ENCODE results near the gene LEAP2.

GRCh38 chr5:132830436-132831094 lies 42.9 kb upstream of the LEAP2 start, which contains the start of gene SHROOM1:
- TF ChIP-seq, protein P1, sequence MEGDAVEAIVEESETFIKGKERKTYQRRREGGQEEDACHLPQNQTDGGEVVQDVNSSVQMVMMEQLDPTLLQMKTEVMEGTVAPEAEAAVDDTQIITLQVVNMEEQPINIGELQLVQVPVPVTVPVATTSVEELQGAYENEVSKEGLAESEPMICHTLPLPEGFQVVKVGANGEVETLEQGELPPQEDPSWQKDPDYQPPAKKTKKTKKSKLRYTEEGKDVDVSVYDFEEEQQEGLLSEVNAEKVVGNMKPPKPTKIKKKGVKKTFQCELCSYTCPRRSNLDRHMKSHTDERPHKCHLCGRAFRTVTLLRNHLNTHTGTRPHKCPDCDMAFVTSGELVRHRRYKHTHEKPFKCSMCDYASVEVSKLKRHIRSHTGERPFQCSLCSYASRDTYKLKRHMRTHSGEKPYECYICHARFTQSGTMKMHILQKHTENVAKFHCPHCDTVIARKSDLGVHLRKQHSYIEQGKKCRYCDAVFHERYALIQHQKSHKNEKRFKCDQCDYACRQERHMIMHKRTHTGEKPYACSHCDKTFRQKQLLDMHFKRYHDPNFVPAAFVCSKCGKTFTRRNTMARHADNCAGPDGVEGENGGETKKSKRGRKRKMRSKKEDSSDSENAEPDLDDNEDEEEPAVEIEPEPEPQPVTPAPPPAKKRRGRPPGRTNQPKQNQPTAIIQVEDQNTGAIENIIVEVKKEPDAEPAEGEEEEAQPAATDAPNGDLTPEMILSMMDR (IDR thresholded peaks at IDR 0.05; ENCODE audit: low read depth, low read length) = no peak
- TF ChIP-seq MYC (IDR thresholded peaks at IDR 0.05; ENCODE audit: low read depth, low read length) (no peak), POLR2A (IDR thresholded peaks at IDR 0.05; ENCODE audit: extremely low read depth, insufficient read length) (no peak)
- TF ChIP-seq, protein P2, sequence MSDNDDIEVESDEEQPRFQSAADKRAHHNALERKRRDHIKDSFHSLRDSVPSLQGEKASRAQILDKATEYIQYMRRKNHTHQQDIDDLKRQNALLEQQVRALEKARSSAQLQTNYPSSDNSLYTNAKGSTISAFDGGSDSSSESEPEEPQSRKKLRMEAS (IDR thresholded peaks at IDR 0.05; ENCODE audit: low read depth, low read length) = no peak
